Vagina (tissue), 2 donors: Measurements from ENCODE around the gene GOPC. TPM values are rescaled to one million over a fixed set of nuclear protein-coding genes. Genes with fewer than 3 reads are reported as not detected.
A peak's percentile ranks its signal among the peaks of the same experiment; 100 is the strongest.
"Not testable (repeated sequence)": the region's sequence is repeated elsewhere in the genome, so short reads cannot be mapped to it uniquely, and the experiment has no call there.

Source experiments
- DNase-seq, 2 donors: peaks; one replicate each; pipeline ENCODE4 v3.0.0-alpha.2; 2017; ENCODE audit errors: extremely low spot score in 2 of 2
- H3K27ac ChIP-seq: fragments of 200-600 bp; sonication (generic); one replicate; pipeline ENCODE4 v1.5.1; 2019
- H3K27me3 ChIP-seq: fragments of 200-600 bp; sonication (generic); one replicate; pipeline ENCODE4 v1.5.1; 2019
- H3K36me3 ChIP-seq, 2 donors: fragments of 200-600 bp; sonication (generic); one replicate each; pipeline ENCODE4 v1.5.1; 2017 to 2019
- H3K4me1 ChIP-seq: fragments of 200-600 bp; sonication (generic); one replicate; pipeline ENCODE4 v1.5.1; 2019
- H3K4me3 ChIP-seq, 2 donors: fragments of 200-600 bp; sonication (generic); 1 replicate in 1 of 2; 2 replicates in 1 of 2; pipeline ENCODE4 v1.5.1; 2016 to 2019
- H3K9me3 ChIP-seq: fragments of 200-600 bp; sonication (generic); one replicate; pipeline ENCODE4 v1.5.1; 2019
- CTCF ChIP-seq, 3 experiments: fragments of 450-650 bp in 2 of 3; fragments of 200-600 bp in 1 of 3; sonication (generic) in 1 of 3; IDR thresholded peaks; one replicate each; pipeline ENCODE4 v1.5.1; 2017 to 2019; ENCODE audit warnings: antibody characterized with exemption in 3 of 3, mild to moderate bottlenecking in 2 of 3, moderate library complexity in 2 of 3
- POLR2A ChIP-seq, 2 donors: fragments of 450-650 bp; IDR thresholded peaks; one replicate each; pipeline ENCODE4 v1.6.1; 2017; ENCODE audit warnings: antibody characterized with exemption in 2 of 2, mild to moderate bottlenecking in 2 of 2, moderate library complexity in 2 of 2
- POLR2AphosphoS5 ChIP-seq, 2 donors: sonication (generic); formaldehyde crosslinking; IDR thresholded peaks; one replicate each; pipeline ENCODE4 v1.9.0; 2017; ENCODE audit warnings: antibody characterized with exemption in 2 of 2, mild to moderate bottlenecking in 2 of 2, low read depth in 1 of 2; ENCODE audit not compliant: insufficient read depth in 1 of 2
- intact Hi-C: fragments of 100-400 bp; cut with DNase I; formaldehyde crosslinking; loops from one replicate; pipeline ENCODE4 v1.15.1; 2023
- total RNA-seq: library from RNA; depleted of rRNA; stranded (reverse); fragments of >200 nt; gene quantifications from one replicate; pipeline ENCODE4 v1.2.3, GENCODE V29; 2016

The GOPC gene
- 19.9 TPM for total RNA-seq

DNA sequence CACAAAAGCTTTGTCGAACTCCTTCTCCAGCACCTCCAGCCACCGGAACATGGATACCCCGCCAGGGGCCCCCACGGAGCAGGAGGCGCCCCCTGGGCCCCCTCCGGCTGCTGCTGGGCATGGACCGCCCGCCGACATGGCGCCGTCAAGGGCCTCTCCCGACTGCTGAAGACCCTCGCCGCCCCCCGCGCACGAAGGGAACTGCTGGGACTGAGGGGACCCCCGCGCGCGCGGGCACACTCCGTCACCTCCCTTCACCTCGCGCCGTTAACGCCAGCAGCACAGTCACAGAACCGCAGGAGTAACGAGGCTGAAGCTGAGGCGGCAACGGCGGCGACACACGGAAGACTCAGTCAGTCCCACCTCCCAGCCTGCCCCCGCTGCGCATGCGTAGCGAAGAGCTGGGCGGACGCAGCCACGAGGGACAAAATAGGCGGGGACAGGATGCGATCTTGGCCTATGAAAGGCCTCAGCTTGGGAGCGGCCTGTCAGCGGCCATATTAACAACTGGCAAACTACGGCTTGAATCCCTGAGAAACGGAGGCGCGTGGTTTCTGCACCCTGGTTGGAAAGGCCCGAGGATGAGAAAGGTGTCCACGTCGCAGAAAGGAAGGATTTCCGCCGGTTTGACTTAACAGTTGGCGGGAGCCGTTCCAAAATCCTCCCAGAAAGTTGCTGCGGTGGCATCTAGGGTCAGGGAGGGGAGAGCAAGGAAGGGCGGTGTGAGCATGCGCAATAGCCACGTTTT lies at the start of gene GOPC:
Gene GOPC (minus strand): TSS at position 361 of the 748 bp plus-strand sequence. CDS start 223 bp downstream, at position 138.
- Histone ChIP-seq H3K36me3 (peaks cover 0 to 2% of the 10 kb centered on the region in 2 donors), H3K27ac (peak within 1 kb of the TSS; percentile 92), H3K27me3 (no peaks in the 10 kb centered on the region), H3K4me3 (peak within 1 kb of the TSS; percentile 94 to 99), H3K4me1 (peaks cover 21% of the 10 kb centered on the region), H3K9me3 (no peaks in the 10 kb centered on the region)
- TF ChIP-seq POLR2AphosphoS5 (IDR thresholded peaks at IDR 0.05; ENCODE audit: insufficient read depth in 1 of 2, low read depth in 1 of 2) (peak; percentile 91 to 95), POLR2A (IDR thresholded peaks at IDR 0.05) (peak in 1 of 2 donors; percentile 80), CTCF (IDR thresholded peaks at IDR 0.05) (peak in 1 of 3 experiments; percentile 46)
- peak; percentile 97 to 98 for DNase-seq
- intact Hi-C loops: loop anchor here (2.0 kb wide), 1 partner anchor 70 kb away; no protein-coding TSS in a partner anchor

DNA sequence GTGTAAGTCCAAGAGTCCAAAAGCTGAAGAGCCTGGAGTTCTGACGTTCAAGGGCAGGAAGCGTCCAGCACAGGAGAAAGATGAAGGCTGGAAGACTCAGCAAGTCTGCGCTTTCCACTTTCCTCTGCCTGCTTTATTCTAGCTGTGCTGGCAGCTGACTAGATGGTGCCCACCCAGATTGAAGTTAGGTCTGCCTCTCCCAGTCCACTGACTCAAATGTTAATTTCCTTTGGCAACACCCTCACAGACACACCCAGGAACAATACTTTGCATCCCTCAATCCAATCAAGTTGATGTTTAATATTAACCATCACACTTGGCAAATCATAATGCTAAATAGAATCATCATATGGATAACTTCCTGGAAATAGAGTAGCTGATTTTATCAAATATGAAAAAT lies 49.7 kb upstream of the GOPC start:
- H3K27me3 ChIP-seq, H3K36me3 ChIP-seq, H3K4me1 ChIP-seq, H3K4me3 ChIP-seq, DNase-seq, intact Hi-C loops, H3K9me3 ChIP-seq, H3K27ac ChIP-seq: not testable (repeated sequence)

GRCh38 chr6:117642976-117643375 lies 40.7 kb upstream of the GOPC start:
- intact Hi-C loops: no loop called here
- no peak overlapping the region for H3K4me3 ChIP-seq
- H3K4me1 ChIP-seq: no peaks in the 10 kb centered on the region
- DNase-seq: no peak
- no peak for TF ChIP-seq CTCF (IDR thresholded peaks at IDR 0.05)
- TF ChIP-seq POLR2AphosphoS5 (IDR thresholded peaks at IDR 0.05; ENCODE audit: insufficient read depth in 1 of 2, low read depth in 1 of 2): no peak
- no peak for TF ChIP-seq POLR2A (IDR thresholded peaks at IDR 0.05)
- H3K27ac ChIP-seq: no peak overlapping the region
- H3K27me3 ChIP-seq: no peaks in the 10 kb centered on the region
- H3K36me3 ChIP-seq: no peaks in the 10 kb centered on the region
- H3K9me3 ChIP-seq: no peaks in the 10 kb centered on the region

- no peaks in the 10 kb centered on the region for H3K27me3 ChIP-seq
Measured at GRCh38 chr6:117637770-117638169, 35.5 kb upstream of the GOPC start.

GRCh38 chr6:117629119-117629660 lies 26.9 kb upstream of the GOPC start:
- peaks cover 6% of the 10 kb centered on the region for H3K9me3 ChIP-seq
- H3K4me1 ChIP-seq: no peaks in the 10 kb centered on the region
- TF ChIP-seq CTCF (IDR thresholded peaks at IDR 0.05): no peak
- TF ChIP-seq POLR2AphosphoS5 (IDR thresholded peaks at IDR 0.05; ENCODE audit: insufficient read depth in 1 of 2, low read depth in 1 of 2): no peak
- no peak for TF ChIP-seq POLR2A (IDR thresholded peaks at IDR 0.05)
- H3K4me3 ChIP-seq: no peak overlapping the region
- no peaks in the 10 kb centered on the region for H3K36me3 ChIP-seq
- no peak for DNase-seq
- no peak overlapping the region for H3K27ac ChIP-seq
- H3K27me3 ChIP-seq: no peaks in the 10 kb centered on the region
- intact Hi-C loops: no loop called here

More at GRCh38 chr6:117637770-117638169, 35.5 kb upstream of the GOPC start:
- no peak overlapping the region for H3K4me3 ChIP-seq
- TF ChIP-seq POLR2A (IDR thresholded peaks at IDR 0.05) (no peak), CTCF (IDR thresholded peaks at IDR 0.05) (no peak), POLR2AphosphoS5 (IDR thresholded peaks at IDR 0.05; ENCODE audit: insufficient read depth in 1 of 2, low read depth in 1 of 2) (no peak)
- no peaks in the 10 kb centered on the region for H3K9me3 ChIP-seq
- H3K36me3 ChIP-seq: no peaks in the 10 kb centered on the region
- H3K4me1 ChIP-seq: no peaks in the 10 kb centered on the region
- H3K27ac ChIP-seq: no peak overlapping the region
- intact Hi-C loops: no loop called here
- no peak for DNase-seq
